Pancreas (tissue), 10 donors: Measurements from ENCODE around the gene NFE2. TPM values are rescaled to one million over a fixed set of nuclear protein-coding genes. Genes with fewer than 3 reads are reported as not detected.

Experiments
- ATAC-seq, 4 donors: fragments of 200-7000 bp; cut with Tn5 transposase; one replicate each; pipeline versions ENCODE4 v1.8.0 to v1.9.1; 2020; ENCODE audit warnings: mild to moderate bottlenecking in 4 of 4, moderate library complexity in 4 of 4
- DNase-seq, 6 donors: peaks; one replicate each; pipeline ENCODE4 v3.0.0-alpha.2; 2020
- FAIRE-seq: peaks from 2 replicates; lab custom pipeline; 2012; peaks lifted over from hg19 to GRCh38; lab: Jason Lieb, UNC
- H3K27ac ChIP-seq, 4 donors: fragments of 200-600 bp; sonication (generic); 1 replicate in 3 of 4; 2 replicates in 1 of 4; pipeline versions ENCODE4 v1.5.0 to v1.8.0; 2020
- H3K27me3 ChIP-seq, 4 donors: fragments of 200-600 bp; one replicate each; pipeline ENCODE4 v1.8.0; 2021
- H3K36me3 ChIP-seq, 3 donors: fragments of 200-600 bp; sonication (generic) in 1 of 3; one replicate each; pipeline versions ENCODE4 v1.5.0 to v1.8.0; 2020 to 2021
- H3K4me1 ChIP-seq, 3 donors: fragments of 200-600 bp; one replicate each; pipeline ENCODE4 v1.8.0; 2021
- H3K4me3 ChIP-seq, 4 donors: fragments of 200-600 bp; sonication (generic) in 2 of 4; one replicate each; pipeline versions ENCODE4 v1.5.0 to v1.8.0; 2020 to 2021
- H3K9me3 ChIP-seq, 4 donors: fragments of 200-600 bp; one replicate each; pipeline ENCODE4 v1.8.0; 2021
- CTCF ChIP-seq, 4 donors: fragments of 200-600 bp; sonication (generic) in 3 of 4; IDR thresholded peaks; one replicate each; pipeline versions ENCODE4 v1.5.0 to v1.8.0; 2021; ENCODE audit warnings: antibody characterized with exemption in 4 of 4
- WGBS, 2 donors: extraction: QIAGEN DNeasy Blood & Tissue Kit; methylation state at CpG; one replicate each; pipeline ENCODE4 v1.1.7; 2013; 5-methylcytosine and 5-hydroxymethylcytosine counted together
- intact Hi-C, 3 donors: fragments of 100-400 bp; cut with DNase I; formaldehyde crosslinking; loops; one replicate each; pipeline versions ENCODE4 v1.11.1 to v1.14.2; 2022
- microRNA-seq, 2 donors: library from miRNA; unstranded; fragments of <30 nt; microRNA quantifications; one replicate each; pipeline versions ENCODE4 to v1.1.0, GENCODE V29; 2019 to 2020
- polyA plus RNA-seq, 2 donors: library from polyadenylated mRNA; stranded (reverse); fragments of 200-250 nt; gene quantifications; one replicate each; pipeline ENCODE4 v1.2.3, GENCODE V29; 2013
- total RNA-seq, 6 donors: library from RNA; stranded (reverse); fragmentation: NEBNext Ultra II Directional in 4 of 6; extraction: Animal tissue kit (Norgen Biotek cat#: 25700) in 4 of 6; gene quantifications; one replicate each; pipeline versions ENCODE4 v1.2.1 to v1.2.4, GENCODE V29; 2021 to 2023
- donor health status: healthy with polysubstance abuse.
- donor health status: DM: no; HTN: no; CAD: no; lungs with moderate emphysema.
- donor health status: DM: no; HTN: no; CAD: no.
- donor health status: control.
- donor health status: control.
- donor health status: Bipolar disorder and iron deficiency.
- donor health status: DM: yes; HTN: yes; CAD: no.
- donor health status: DM: no; HTN: no; CAD: no.
- donor health status: DM: no; HTN: no; CAD: no.
- donor health status: DM: yes; HTN: yes; CAD: no.

The NFE2 gene
- total and polyA plus RNA-seq, 8 donors: 0.16 to 0.58 (median 0.34) TPM; not detected in 1

- Histone ChIP-seq H3K9me3 (no peaks in the 10 kb centered on the region), H3K4me3 (no peak overlapping the region), H3K4me1 (no peaks in the 10 kb centered on the region), H3K27me3 (no peaks in the 10 kb centered on the region), H3K36me3 (peaks cover 0 to 35% (median 0%) of the 10 kb centered on the region in 3 donors), H3K27ac (no peak overlapping the region)
- no peak for TF ChIP-seq CTCF (IDR thresholded peaks at IDR 0.05)
- intact Hi-C loops: no loop called here
- ATAC-seq (no peak), DNase-seq (no peak), FAIRE-seq (no peak)
- 83 to 85% methylated on average over 6 of the region's 6 CpGs for WGBS, 2 donors
Measured at GRCh38 chr12:54246011-54246641, 54.7 kb downstream of the NFE2 start.

Small RNA genes lying within 50 kb of the gene (microRNA-seq; reads per million reads assigned to microRNA genes)
- gene MIR148B: 225 to 450 reads per million in 2 donors

Other genes with a start within 250 kb of the NFE2 start
- gene HOXC4, start 247.2 kb downstream of the NFE2 start, total RNA-seq: under 1 TPM in 3 of 6 donors, not detected in 3; 0.15 to 0.62 (median 0.23) TPM
- gene HOXC4, start 247.2 kb downstream of the NFE2 start, polyA plus RNA-seq: under 1 TPM in 1 of 2 donors, not detected in 1; 0.27 TPM
- gene SMUG1, start 112.0 kb downstream of the NFE2 start, total RNA-seq: 10 to 100 TPM; 12.4 to 18.1 (median 14.3) TPM
- 10 to 100 TPM; 29.7 to 35.4 TPM for gene SMUG1, start 112.0 kb downstream of the NFE2 start, polyA plus RNA-seq
- 10 to 100 TPM; 22.7 to 41.4 (median 31.8) TPM for gene CBX5, start 20.9 kb downstream of the NFE2 start, total RNA-seq
- 10 to 100 TPM in 1 of 2 donors, 1 to 10 TPM in 1; 5.9 to 10.0 TPM for gene CBX5, start 20.9 kb downstream of the NFE2 start, polyA plus RNA-seq
- gene HNRNPA1, start 20.3 kb downstream of the NFE2 start, total RNA-seq: 100 to 1,000 TPM; 266 to 784 (median 527) TPM
- 100 to 1,000 TPM; 477 to 641 TPM for gene HNRNPA1, start 20.3 kb downstream of the NFE2 start, polyA plus RNA-seq
- 100 to 1,000 TPM in 5 of 6 donors, 10 to 100 TPM in 1; 76.6 to 115 (median 110) TPM for gene COPZ1, start 24.1 kb upstream of the NFE2 start, total RNA-seq
- gene COPZ1, start 24.1 kb upstream of the NFE2 start, polyA plus RNA-seq: 10 to 100 TPM; 44.6 to 86.6 TPM
- gene GPR84, start 63.5 kb upstream of the NFE2 start, total RNA-seq: under 1 TPM in 4 of 6 donors, not detected in 2; 0.32 to 0.87 (median 0.63) TPM
- under 1 TPM; 0.09 to 0.27 TPM for gene GPR84, start 63.5 kb upstream of the NFE2 start, polyA plus RNA-seq
- 1 to 10 TPM in 5 of 6 donors, under 1 TPM in 1; 0.59 to 8.2 (median 2.6) TPM for gene ZNF385A, start 83.7 kb upstream of the NFE2 start, total RNA-seq
- gene ZNF385A, start 83.7 kb upstream of the NFE2 start, polyA plus RNA-seq: 1 to 10 TPM; 2.8 to 3.6 TPM
- 10 to 100 TPM in 4 of 6 donors, 1 to 10 TPM in 2; 9.5 to 27.1 (median 15.1) TPM for gene ITGA5, start 118.3 kb upstream of the NFE2 start, total RNA-seq
- gene ITGA5, start 118.3 kb upstream of the NFE2 start, polyA plus RNA-seq: 10 to 100 TPM; 19.0 to 32.2 TPM
- under 1 TPM in 1 of 6 donors, not detected in 5; 0.66 TPM for gene GTSF1, start 172.6 kb upstream of the NFE2 start, total RNA-seq
- gene GTSF1, start 172.6 kb upstream of the NFE2 start, polyA plus RNA-seq: not detected
- gene NCKAP1L, start 196.7 kb upstream of the NFE2 start, total RNA-seq: 10 to 100 TPM in 1 of 6 donors, 1 to 10 TPM in 4, under 1 TPM in 1; 0.88 to 14.5 (median 3.4) TPM
- 1 to 10 TPM in 1 of 2 donors, under 1 TPM in 1; 0.99 to 1.3 TPM for gene NCKAP1L, start 196.7 kb upstream of the NFE2 start, polyA plus RNA-seq
- 1 to 10 TPM in 3 of 6 donors, under 1 TPM in 3; 0.16 to 2.0 (median 0.94) TPM for gene PDE1B, start 248.6 kb upstream of the NFE2 start, total RNA-seq
- 1 to 10 TPM; 2.7 to 4.0 TPM for gene PDE1B, start 248.6 kb upstream of the NFE2 start, polyA plus RNA-seq